Measurements from ENCODE around the gene GDF3. TPM values are rescaled to one million over a fixed set of nuclear protein-coding genes. Genes with fewer than 3 reads are reported as not detected.
"Not testable (repeated sequence)": the region's sequence is repeated elsewhere in the genome, so short reads cannot be mapped to it uniquely, and the experiment has no call there.

Gene GDF3
- 4.5 TPM for polyA plus RNA-seq (2013, experiment 1 of 2)
- 2.5 TPM for polyA plus RNA-seq (2013, experiment 2 of 2)

DNA sequence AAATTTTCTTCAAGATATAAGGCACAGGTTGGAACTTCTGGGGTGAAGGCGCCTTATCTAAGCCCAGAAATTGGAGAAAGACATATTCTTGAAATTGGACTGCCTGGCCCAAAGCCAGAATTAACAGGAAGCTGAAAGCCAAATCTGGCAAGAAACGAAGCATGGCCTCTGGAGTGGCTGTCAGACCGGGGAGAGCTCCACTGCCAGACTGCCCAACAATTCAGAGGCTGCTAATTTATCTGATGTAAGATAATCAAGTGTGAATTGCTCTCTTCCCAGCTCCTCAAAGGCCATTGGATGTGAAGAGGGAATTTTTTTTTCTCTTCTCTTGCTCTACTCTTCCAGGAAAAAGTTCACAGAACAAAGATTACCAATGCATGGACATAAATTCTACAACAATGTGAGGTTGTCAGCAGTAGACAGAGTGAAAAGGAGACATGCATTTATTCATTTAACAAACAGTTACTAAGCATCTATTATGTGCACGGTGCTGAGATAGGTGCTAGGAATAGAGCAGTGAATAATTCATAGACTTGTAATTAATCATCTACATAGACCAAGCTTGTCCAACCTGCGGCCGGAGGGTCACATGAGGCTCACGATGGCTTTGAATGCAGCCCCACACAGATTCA is at the start of gene GDF3:
Gene GDF3 (minus strand): TSS at position 210 of the 632 bp plus-strand sequence. CDS start 47 bp downstream, at position 163.
- Histone ChIP-seq H3K36me3 (ENCODE audit: control insufficient read depth, insufficient read depth, low read length) (no peaks in the 10 kb centered on the region), H3K9me3 (ENCODE audit: control insufficient read depth, low read length) (no peaks in the 10 kb centered on the region), H3K4me1 (ENCODE audit: control insufficient read depth, insufficient read depth, low read length, poor library complexity, severe bottlenecking) (no peaks in the 10 kb centered on the region), H3K27ac (ENCODE audit: low read depth, low read length, severe bottlenecking) (peak within 1 kb of the TSS; percentile 30), H3K4me3 (ENCODE audit: extremely low read depth, insufficient read depth, low read length, poor library complexity, severe bottlenecking) (no peak within 1 kb of the TSS)
- 40 to 48% methylated on average over 1 to 3 of the region's 7 CpGs for WGBS, 2 experiments (ENCODE audit: insufficient coverage in 2 of 2)

DNA sequence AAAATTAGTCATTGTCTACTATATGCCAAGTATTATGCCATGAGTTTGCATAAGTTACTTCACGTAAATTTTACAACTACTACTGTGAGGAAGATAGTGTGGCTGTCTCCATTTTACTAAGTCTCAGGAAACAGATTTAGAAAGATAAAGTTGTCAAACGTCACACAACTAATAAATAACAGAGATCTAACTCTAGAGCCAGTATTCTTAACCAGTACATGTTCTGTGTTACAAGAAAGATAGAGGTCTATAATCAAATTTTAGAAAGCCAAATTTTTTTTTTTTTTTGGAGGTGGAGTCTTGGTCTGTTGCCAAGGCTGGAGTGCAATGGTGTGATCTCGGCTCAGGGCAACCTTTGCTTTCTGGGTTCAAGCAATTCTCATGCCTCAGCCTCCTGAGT is 37.4 kb upstream of the GDF3 start:
- H3K9me3 ChIP-seq (ENCODE audit: control insufficient read depth, low read length) = no peaks in the 10 kb centered on the region
- no peaks in the 10 kb centered on the region for H3K4me1 ChIP-seq (ENCODE audit: control insufficient read depth, insufficient read depth, low read length, poor library complexity, severe bottlenecking)
- H3K27ac ChIP-seq (ENCODE audit: low read depth, low read length, severe bottlenecking) = no peak overlapping the region
- WGBS, 2 experiments (ENCODE audit: insufficient coverage in 2 of 2) = no CpG with 5 or more reads among the region's 3 CpGs
- H3K36me3 ChIP-seq (ENCODE audit: control insufficient read depth, insufficient read depth, low read length) = no peaks in the 10 kb centered on the region
- H3K4me3 ChIP-seq (ENCODE audit: extremely low read depth, insufficient read depth, low read length, poor library complexity, severe bottlenecking) = no peak overlapping the region

DNA sequence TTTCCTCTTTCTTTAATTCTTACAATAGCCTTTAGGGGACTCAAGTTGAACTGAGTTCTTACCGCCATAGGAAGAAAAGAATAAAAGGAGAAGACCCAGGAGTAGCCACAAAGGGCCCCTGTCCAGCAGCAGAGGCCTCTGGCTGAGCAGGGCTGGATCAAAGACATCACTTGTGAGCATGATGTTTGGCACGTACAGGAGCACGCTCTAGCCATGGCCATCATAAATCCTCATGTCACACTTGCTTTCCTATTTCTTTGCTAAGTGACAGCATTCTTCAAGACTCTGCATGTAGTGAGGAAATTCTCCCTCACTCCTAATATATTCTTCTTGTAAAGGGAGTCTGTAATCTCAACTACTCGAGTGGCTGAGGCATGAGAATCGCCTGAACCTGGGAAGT is 35.9 kb upstream of the GDF3 start:
- WGBS, 2 experiments (ENCODE audit: insufficient coverage in 2 of 2) = 81 to 82% methylated on average over 3 to 5 of the region's 5 CpGs
- no peaks in the 10 kb centered on the region for H3K36me3 ChIP-seq (ENCODE audit: control insufficient read depth, insufficient read depth, low read length)
- H3K27ac ChIP-seq (ENCODE audit: low read depth, low read length, severe bottlenecking) = peak overlapping the region; percentile 64
- H3K4me3 ChIP-seq (ENCODE audit: extremely low read depth, insufficient read depth, low read length, poor library complexity, severe bottlenecking) = no peak overlapping the region
- no peaks in the 10 kb centered on the region for H3K4me1 ChIP-seq (ENCODE audit: control insufficient read depth, insufficient read depth, low read length, poor library complexity, severe bottlenecking)
- H3K9me3 ChIP-seq (ENCODE audit: control insufficient read depth, low read length) = no peaks in the 10 kb centered on the region

DNA sequence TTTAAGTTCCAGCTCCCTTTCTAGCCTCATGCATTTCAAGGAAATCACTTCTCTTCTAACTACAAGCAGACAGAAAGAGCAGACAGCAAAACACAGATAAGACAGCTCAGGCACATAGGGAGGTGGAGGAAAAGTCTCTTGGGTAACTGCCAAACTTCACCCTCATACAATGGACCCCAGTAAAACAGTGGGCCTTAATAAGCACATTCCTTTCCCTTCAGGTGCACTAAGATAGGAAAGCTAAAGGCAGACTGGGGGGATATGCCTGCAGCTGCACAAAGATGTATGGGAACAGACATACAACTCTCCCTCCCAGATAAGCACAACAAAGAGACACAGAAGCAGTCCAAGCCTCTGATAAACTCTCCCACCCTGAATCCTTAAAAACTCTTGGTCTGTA is 35.4 kb upstream of the GDF3 start:
- not testable (repeated sequence) for H3K36me3 ChIP-seq (ENCODE audit: control insufficient read depth, insufficient read depth, low read length); H3K4me3 ChIP-seq (ENCODE audit: extremely low read depth, insufficient read depth, low read length, poor library complexity, severe bottlenecking); H3K4me1 ChIP-seq (ENCODE audit: control insufficient read depth, insufficient read depth, low read length, poor library complexity, severe bottlenecking); H3K9me3 ChIP-seq (ENCODE audit: control insufficient read depth, low read length)
- peak overlapping the region; percentile 64 for H3K27ac ChIP-seq (ENCODE audit: low read depth, low read length, severe bottlenecking)

DNA sequence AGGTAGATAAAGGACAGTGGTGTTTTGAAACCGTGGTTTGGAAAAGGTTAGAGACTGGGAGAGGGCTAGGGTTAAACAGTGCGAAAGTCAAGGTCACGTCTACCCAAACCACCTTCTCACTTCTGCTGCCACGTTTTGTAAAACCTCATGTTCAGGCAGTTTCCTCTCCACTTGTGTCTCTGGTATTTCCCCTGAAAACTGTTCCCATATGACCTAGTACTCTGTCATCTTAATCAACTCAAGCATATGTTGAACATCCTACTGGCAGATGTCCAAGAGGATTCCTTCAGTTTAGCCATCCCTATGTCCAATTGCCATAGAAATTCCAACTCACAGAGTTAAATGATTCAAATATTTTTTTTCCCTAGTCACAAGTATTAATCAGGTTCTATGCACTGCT is 34.2 kb upstream of the GDF3 start:
- Histone ChIP-seq H3K4me1 (ENCODE audit: control insufficient read depth, insufficient read depth, low read length, poor library complexity, severe bottlenecking) (no peaks in the 10 kb centered on the region), H3K4me3 (ENCODE audit: extremely low read depth, insufficient read depth, low read length, poor library complexity, severe bottlenecking) (no peak overlapping the region), H3K27ac (ENCODE audit: low read depth, low read length, severe bottlenecking) (no peak overlapping the region), H3K9me3 (ENCODE audit: control insufficient read depth, low read length) (no peaks in the 10 kb centered on the region), H3K36me3 (ENCODE audit: control insufficient read depth, insufficient read depth, low read length) (no peaks in the 10 kb centered on the region)
- 86 to 87% methylated on average over 3 to 4 of the region's 4 CpGs for WGBS, 2 experiments (ENCODE audit: insufficient coverage in 2 of 2)

DNA sequence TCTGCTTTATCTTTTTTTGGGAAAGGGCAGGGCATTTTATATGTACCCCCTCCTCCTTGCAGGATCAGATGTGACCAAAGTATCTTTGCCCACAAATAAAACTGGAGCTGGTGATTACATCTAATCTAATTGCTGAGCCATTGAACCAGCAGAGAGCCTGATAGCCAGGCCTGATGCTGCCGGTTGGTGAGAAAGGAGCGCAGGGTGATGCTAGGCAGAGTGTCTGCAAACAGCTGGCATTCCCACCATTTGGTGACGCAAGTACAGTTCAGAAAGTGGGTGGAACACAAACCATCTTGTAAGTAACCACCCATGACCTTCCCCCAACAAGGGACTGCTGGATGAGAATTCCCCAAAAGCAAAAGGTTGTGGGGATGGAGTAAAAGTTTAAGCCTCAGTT is 28.4 kb upstream of the GDF3 start:
- no peaks in the 10 kb centered on the region for H3K4me1 ChIP-seq (ENCODE audit: control insufficient read depth, insufficient read depth, low read length, poor library complexity, severe bottlenecking)
- no peak overlapping the region for H3K27ac ChIP-seq (ENCODE audit: low read depth, low read length, severe bottlenecking)
- no peaks in the 10 kb centered on the region for H3K36me3 ChIP-seq (ENCODE audit: control insufficient read depth, insufficient read depth, low read length)
- H3K9me3 ChIP-seq (ENCODE audit: control insufficient read depth, low read length) = no peaks in the 10 kb centered on the region
- no peak overlapping the region for H3K4me3 ChIP-seq (ENCODE audit: extremely low read depth, insufficient read depth, low read length, poor library complexity, severe bottlenecking)
- 92 to 100% methylated on average over 1 to 2 of the region's 3 CpGs for WGBS, 2 experiments (ENCODE audit: insufficient coverage in 2 of 2)

DNA sequence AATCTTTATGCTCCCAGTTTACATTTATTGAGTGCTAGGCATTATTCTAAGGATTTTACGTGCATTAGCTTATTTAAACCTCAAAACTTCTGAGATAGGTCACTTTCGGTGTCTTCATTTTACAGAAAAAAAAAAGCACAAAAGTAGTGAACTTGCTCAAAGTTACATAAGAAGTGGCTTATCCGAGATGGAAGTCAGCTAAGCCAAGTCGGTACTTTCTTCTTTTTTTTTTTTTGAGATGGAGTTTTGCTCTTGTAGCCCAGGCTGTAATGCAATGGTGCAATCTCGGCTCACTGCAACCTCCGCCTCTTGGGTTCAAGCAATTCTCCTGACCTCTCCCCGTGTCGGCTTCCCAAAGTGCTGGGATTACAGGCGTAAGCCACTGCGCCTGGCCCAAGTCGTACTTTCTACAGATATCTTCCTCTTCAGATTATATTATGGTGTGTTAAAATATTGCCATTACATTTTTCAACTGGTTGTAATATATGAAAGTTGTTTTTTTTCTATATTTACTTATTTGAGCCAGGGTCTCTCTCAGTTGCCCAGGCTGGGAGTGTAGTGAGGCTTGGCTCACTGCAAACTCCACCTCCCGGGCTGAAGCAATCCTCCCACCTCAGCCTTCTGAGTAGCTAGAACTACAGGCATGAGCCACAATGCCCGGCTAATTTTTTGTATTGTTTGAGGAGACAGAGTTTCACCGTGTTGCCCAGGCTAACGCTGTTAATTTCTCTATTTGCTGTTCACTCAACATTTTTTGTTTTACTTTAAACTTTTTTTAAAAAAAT is 24.6 kb upstream of the GDF3 start:
- H3K4me3 ChIP-seq (ENCODE audit: extremely low read depth, insufficient read depth, low read length, poor library complexity, severe bottlenecking) = no peak overlapping the region
- H3K9me3 ChIP-seq (ENCODE audit: control insufficient read depth, low read length) = no peaks in the 10 kb centered on the region
- no peaks in the 10 kb centered on the region for H3K36me3 ChIP-seq (ENCODE audit: control insufficient read depth, insufficient read depth, low read length)
- 40 to 77% methylated on average over 4 to 5 of the region's 15 CpGs for WGBS, 2 experiments (ENCODE audit: insufficient coverage in 2 of 2)
- H3K27ac ChIP-seq (ENCODE audit: low read depth, low read length, severe bottlenecking) = no peak overlapping the region
- no peaks in the 10 kb centered on the region for H3K4me1 ChIP-seq (ENCODE audit: control insufficient read depth, insufficient read depth, low read length, poor library complexity, severe bottlenecking)

DNA sequence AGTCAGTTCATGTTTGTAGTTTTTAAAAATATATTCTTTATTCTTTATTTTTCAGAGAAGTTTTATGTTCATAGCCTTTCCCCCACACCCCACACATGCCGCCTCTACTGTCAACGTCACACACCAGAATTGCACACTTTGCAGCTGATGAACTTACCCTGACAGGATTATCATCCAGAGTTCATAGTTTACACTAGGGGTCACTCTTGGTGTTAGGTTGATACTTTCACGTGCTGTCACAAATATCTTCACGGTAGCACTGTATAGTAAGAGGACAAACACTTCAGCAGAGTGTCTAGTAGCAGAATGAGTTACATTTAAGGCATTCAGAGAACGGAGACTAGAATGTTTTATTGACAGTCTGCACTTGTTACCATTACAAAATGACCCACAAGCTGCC is 20.8 kb upstream of the GDF3 start:
- Histone ChIP-seq H3K36me3 (ENCODE audit: control insufficient read depth, insufficient read depth, low read length) (no peaks in the 10 kb centered on the region), H3K9me3 (ENCODE audit: control insufficient read depth, low read length) (no peaks in the 10 kb centered on the region), H3K4me3 (ENCODE audit: extremely low read depth, insufficient read depth, low read length, poor library complexity, severe bottlenecking) (no peak overlapping the region), H3K4me1 (ENCODE audit: control insufficient read depth, insufficient read depth, low read length, poor library complexity, severe bottlenecking) (no peaks in the 10 kb centered on the region), H3K27ac (ENCODE audit: low read depth, low read length, severe bottlenecking) (no peak overlapping the region)
- WGBS, 2 experiments (ENCODE audit: insufficient coverage in 2 of 2) = 0 to 6% methylated on average over 1 to 3 of the region's 5 CpGs

DNA sequence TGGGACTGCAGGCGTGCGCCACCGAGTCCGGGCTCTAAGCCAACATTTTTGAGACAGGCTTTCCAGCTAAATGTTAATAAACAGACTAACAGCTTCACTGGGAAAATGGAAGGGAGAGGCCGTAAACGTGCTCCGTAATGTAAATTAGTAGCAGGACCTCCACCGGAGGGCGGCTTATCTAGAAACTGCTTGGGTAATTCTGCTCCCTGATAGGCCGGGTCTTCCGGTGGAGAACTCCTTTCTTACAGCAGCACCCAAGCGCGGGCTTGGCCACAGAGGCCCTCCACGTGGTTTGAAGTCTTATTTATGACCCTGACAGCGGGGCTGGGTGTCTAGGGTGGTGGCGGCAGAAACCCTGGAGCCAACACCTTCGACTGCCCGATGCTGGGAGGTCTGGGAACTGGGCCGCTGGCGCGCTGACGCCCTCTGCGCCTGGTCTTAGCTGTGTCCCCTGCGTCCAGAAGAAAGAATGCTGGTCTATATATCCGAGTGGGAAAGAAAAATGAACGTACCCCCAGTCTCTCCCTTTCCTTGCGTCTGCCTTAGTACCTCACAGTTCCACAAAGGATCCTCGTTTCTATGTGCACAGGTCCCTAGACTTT is 17.4 kb upstream of the GDF3 start:
- no peaks in the 10 kb centered on the region for H3K36me3 ChIP-seq (ENCODE audit: control insufficient read depth, insufficient read depth, low read length)
- H3K4me1 ChIP-seq (ENCODE audit: control insufficient read depth, insufficient read depth, low read length, poor library complexity, severe bottlenecking) = no peaks in the 10 kb centered on the region
- H3K27ac ChIP-seq (ENCODE audit: low read depth, low read length, severe bottlenecking) = no peak overlapping the region
- no peak overlapping the region for H3K4me3 ChIP-seq (ENCODE audit: extremely low read depth, insufficient read depth, low read length, poor library complexity, severe bottlenecking)
- WGBS, 2 experiments (ENCODE audit: insufficient coverage in 2 of 2) = 81 to 92% methylated on average over 16 to 22 of the region's 28 CpGs
- no peaks in the 10 kb centered on the region for H3K9me3 ChIP-seq (ENCODE audit: control insufficient read depth, low read length)

DNA sequence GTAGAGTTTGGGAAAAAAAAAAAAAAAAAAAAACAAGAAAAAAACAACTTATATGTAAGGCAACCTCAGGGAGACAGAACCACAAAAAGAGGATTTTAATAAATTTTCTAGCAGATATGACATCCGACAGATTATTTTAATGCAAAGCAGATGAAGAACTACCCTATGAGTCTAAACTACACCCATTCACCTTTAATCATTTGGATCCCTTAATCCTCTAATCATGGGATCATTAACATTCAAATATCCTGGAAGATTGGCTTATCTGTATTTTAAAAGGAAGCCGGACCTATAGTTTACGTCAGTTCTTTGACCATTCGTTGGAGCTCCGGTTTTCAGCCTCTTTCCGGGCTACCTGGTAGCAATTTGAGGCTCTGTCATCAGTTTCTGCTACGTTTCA is 15.6 kb upstream of the GDF3 start, which contains the start of gene DPPA3:
Gene DPPA3 (plus strand): TSS at position 301 of the 400 bp plus-strand sequence. CDS start 138 bp downstream, outside the sequence.
- Histone ChIP-seq H3K9me3 (ENCODE audit: control insufficient read depth, low read length) (no peaks in the 10 kb centered on the region), H3K4me3 (ENCODE audit: extremely low read depth, insufficient read depth, low read length, poor library complexity, severe bottlenecking) (no peak within 1 kb of the TSS), H3K36me3 (ENCODE audit: control insufficient read depth, insufficient read depth, low read length) (no peaks in the 10 kb centered on the region), H3K27ac (ENCODE audit: low read depth, low read length, severe bottlenecking) (no peak within 1 kb of the TSS), H3K4me1 (ENCODE audit: control insufficient read depth, insufficient read depth, low read length, poor library complexity, severe bottlenecking) (no peaks in the 10 kb centered on the region)
- WGBS, 2 experiments (ENCODE audit: insufficient coverage in 2 of 2) = 96% methylated on average over 5 to 7 of the region's 7 CpGs
